ENCODE data around the gene NCBP2L. TPM values are rescaled to one million over a fixed set of nuclear protein-coding genes. Genes with fewer than 3 reads are reported as not detected.
A peak's percentile ranks its signal among the peaks of the same experiment; 100 is the strongest.

Gene NCBP2L
- total RNA-seq (2021; fragmentation: NEBNext Ultra II Directional; extraction: Animal tissue kit (Norgen Biotek cat#: 25700)) (not detected in 2 replicates), polyA plus RNA-seq (2011; rRNA removed) (not detected in 2 replicates), polyA minus RNA-seq (2011; rRNA and poly(A)+ RNA removed) (not detected in 2 replicates)
- not detected for polyA plus RNA-seq (2011; cell fraction: cytosol; rRNA removed)
- not detected for polyA plus RNA-seq (2011; cell fraction: nucleus; rRNA removed)
- polyA plus RNA-seq (2012, experiment 1 of 2): not detected in 4 replicates
- polyA plus RNA-seq (2012, experiment 2 of 2): not detected
- polyA plus RNA-seq (2013, experiment 1 of 2): not detected
- not detected for polyA plus RNA-seq (2013, experiment 2 of 2)
- not detected for polyA minus RNA-seq (2011; cell fraction: cytosol; rRNA and poly(A)+ RNA removed)
- not detected for polyA minus RNA-seq (2011; cell fraction: nucleus; rRNA and poly(A)+ RNA removed)
- long read RNA-seq, experiment 1: 0 reads
- long read RNA-seq, experiment 2: 0 reads

- POLR2A ChIA-PET (ENCODE audit: partially characterized antibody): interaction anchor here (0.9 to 1.3 kb wide), 3 partner anchors 60 to 122 kb away, joined by 3 to 6 read pairs (median 4); no protein-coding TSS in a partner anchor
- Histone ChIP-seq H3K4me3 (ENCODE audit: extremely low read depth in 1 of 4, insufficient read depth in 2 of 4, low read depth in 3 of 4, low read length in 4 of 4) (peak within 1 kb of the TSS; percentile 26 to 62 (median 41); a peak in 5 of 8 replicates), H2BK12ac (ENCODE audit: low read depth, low read length) (no peak within 1 kb of the TSS), H3K9me3 (ENCODE audit: insufficient read depth in 2 of 2, low read depth in 1 of 2, low read length in 1 of 2) (no peaks in the 10 kb centered on the region), H3K23me2 (ENCODE audit: low read depth, low read length) (peaks cover 4% of the 10 kb centered on the region; the same call in 1 of the 2 replicates), H4K8ac (ENCODE audit: extremely low read depth, insufficient read depth, low read length) (no peak within 1 kb of the TSS), H3K23ac (ENCODE audit: insufficient read length) (no peak within 1 kb of the TSS), H4K20me1 (replicated peaks in 1 of 2; ENCODE audit: control insufficient read depth in 1 of 2, insufficient read depth in 2 of 2, low read length in 2 of 2) (no peaks in the 10 kb centered on the region), H2BK5ac (ENCODE audit: low read depth, low read length) (no peak within 1 kb of the TSS), H4K5ac (ENCODE audit: insufficient read length, low read depth, low read length) (no peak within 1 kb of the TSS), H3K14ac (ENCODE audit: insufficient read length) (no peak within 1 kb of the TSS), H3K4me1 (replicated peaks in 1 of 4; ENCODE audit: control insufficient read depth in 3 of 4, insufficient read depth in 4 of 4, low read length in 3 of 4) (peaks cover 0 to 10% (median 6%) of the 10 kb centered on the region in 4 experiments), H4K91ac (replicated peaks; ENCODE audit: insufficient read length, low read length) (no peak within 1 kb of the TSS), H3K27me3 (replicated peaks in 1 of 4; ENCODE audit: control insufficient read depth in 3 of 4, extremely low read depth in 1 of 4, insufficient read depth in 3 of 4, low read length in 3 of 4) (peaks cover 20 to 39% (median 32%) of the 10 kb centered on the region in 4 experiments), H2BK20ac (ENCODE audit: low read length) (no peak within 1 kb of the TSS), H3K79me1 (ENCODE audit: low read depth, low read length) (no peaks in the 10 kb centered on the region), H3K18ac (ENCODE audit: extremely low read depth, low read length) (no peak within 1 kb of the TSS), H3K56ac (replicated peaks; ENCODE audit: insufficient read length, low read depth, low read length) (no peak within 1 kb of the TSS), H3K36me3 (ENCODE audit: control insufficient read depth in 2 of 4, insufficient read depth in 4 of 4, low read length in 3 of 4) (no peaks in the 10 kb centered on the region), H3K9ac (replicated peaks in 1 of 4; ENCODE audit: extremely low read depth in 1 of 4, low read depth in 3 of 4, low read length in 3 of 4) (no peak within 1 kb of the TSS), H3K27ac (ENCODE audit: low read depth, low read length) (no peak within 1 kb of the TSS), H2BK15ac (ENCODE audit: low read length) (no peak within 1 kb of the TSS), H3K4ac (replicated peaks; ENCODE audit: insufficient read length, low read depth, low read length) (no peak within 1 kb of the TSS), H2AFZ (ENCODE audit: low read length) (no peak within 1 kb of the TSS), H3K4me2 (ENCODE audit: insufficient read depth in 1 of 2, low read depth in 2 of 2, low read length in 2 of 2) (peak within 1 kb of the TSS; percentile 89 to 94), H2BK120ac (replicated peaks; ENCODE audit: low read depth, low read length) (no peak within 1 kb of the TSS), H2AK5ac (ENCODE audit: low read depth, low read length) (no peak within 1 kb of the TSS), H3K79me2 (ENCODE audit: control insufficient read depth in 1 of 2, insufficient read depth in 2 of 2, low read length in 2 of 2) (no peaks in the 10 kb centered on the region)
- DNase-seq (ENCODE audit: low read depth in 1 of 2, low spot score in 2 of 2) (no peak), FAIRE-seq (no peak)
- 98% methylated on average over 6 of the region's 6 CpGs; no CpG with 5 or more reads in 1 of the 2 experiments for WGBS, 2 experiments (ENCODE audit: extremely low coverage in 1 of 2, insufficient coverage in 1 of 2, insufficient read length in 1 of 2, insufficient replicate concordance in 2 of 2, low coverage in 1 of 2, low lambda C conversion rate in 2 of 2, missing lambda C conversion rate in 1 of 2)
- TF ChIP-seq RBBP5 (IDR thresholded peaks at IDR 0.05; ENCODE audit: borderline replicate concordance, low read depth, low read length) (no peak), TBP (IDR thresholded peaks at IDR 0.05; ENCODE audit: low read depth, low read length) (no peak)
- CTCF ChIA-PET (ENCODE audit: partially characterized antibody): interaction anchor here (0.6 to 10.8 kb wide), 26 partner anchors 8 to 836 kb away, joined by 3 to 209 read pairs (median 4); partner anchors contain the start of gene PRPS1
Measured at GRCh38 chrX:107777536-107777832, at the start of gene NCBP2L. Gene NCBP2L, plus strand, starts transcription at chrX:107777733. Its CDS starts 16,488 bp downstream, at chrX:107794221.
